Measurements from ENCODE around the gene NCKAP5.

The NCKAP5 gene

DNA sequence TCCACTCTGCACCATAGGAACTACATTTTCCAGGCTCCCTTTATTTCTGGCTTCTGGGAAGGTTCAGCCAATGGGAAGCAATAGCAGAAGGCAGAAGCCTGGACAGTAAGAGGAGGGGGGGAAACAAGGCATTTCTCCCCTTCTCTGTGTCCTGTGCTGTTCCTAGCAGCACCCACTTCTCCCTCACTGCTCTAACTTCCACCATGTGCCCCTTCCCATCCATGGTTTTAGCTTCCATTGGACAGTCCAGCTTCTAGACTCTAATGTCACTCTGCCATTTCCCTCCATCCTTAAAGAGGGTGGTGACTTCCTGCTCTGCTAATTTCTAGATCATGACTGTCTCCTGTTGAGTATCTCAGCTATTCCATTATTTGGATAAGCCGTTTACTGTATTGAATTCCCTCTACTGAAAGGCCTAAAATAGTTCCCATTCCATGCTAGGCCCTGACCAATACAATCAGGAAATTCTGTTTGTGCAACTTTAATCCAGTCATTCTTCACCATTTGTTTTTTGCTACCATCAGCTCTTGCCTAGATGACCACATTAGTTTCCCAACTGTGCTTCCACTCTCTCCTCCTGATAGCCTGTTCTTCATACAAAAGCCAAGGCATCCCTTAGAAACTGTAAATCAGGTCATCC lies 877.5 kb downstream of the NCKAP5 start:
- no peak overlapping the region for H3K4me3 ChIP-seq (ENCODE audit: low read depth, low read length)
- TF ChIP-seq, protein P1, sequence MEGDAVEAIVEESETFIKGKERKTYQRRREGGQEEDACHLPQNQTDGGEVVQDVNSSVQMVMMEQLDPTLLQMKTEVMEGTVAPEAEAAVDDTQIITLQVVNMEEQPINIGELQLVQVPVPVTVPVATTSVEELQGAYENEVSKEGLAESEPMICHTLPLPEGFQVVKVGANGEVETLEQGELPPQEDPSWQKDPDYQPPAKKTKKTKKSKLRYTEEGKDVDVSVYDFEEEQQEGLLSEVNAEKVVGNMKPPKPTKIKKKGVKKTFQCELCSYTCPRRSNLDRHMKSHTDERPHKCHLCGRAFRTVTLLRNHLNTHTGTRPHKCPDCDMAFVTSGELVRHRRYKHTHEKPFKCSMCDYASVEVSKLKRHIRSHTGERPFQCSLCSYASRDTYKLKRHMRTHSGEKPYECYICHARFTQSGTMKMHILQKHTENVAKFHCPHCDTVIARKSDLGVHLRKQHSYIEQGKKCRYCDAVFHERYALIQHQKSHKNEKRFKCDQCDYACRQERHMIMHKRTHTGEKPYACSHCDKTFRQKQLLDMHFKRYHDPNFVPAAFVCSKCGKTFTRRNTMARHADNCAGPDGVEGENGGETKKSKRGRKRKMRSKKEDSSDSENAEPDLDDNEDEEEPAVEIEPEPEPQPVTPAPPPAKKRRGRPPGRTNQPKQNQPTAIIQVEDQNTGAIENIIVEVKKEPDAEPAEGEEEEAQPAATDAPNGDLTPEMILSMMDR (IDR thresholded peaks at IDR 0.05; ENCODE audit: low read depth, low read length), result no peak

DNA sequence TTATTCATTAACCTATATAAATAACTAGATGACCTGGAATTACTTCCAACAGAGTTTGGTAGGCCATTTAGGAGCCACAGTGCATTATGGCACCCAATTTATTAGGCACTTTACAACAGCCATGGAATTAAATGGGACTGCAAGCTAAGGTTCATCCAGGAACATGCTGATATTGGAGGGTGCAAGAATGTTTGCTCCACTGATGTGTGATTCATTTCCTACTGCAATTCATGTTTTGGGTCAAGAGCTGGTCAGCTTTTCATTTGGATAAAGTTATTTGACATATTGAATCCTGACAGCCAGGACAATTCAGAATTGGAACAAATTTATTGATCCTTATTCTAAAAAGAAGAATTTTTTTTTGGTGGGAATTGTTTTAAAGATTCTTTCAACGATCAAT lies 886.5 kb downstream of the NCKAP5 start:
- TF ChIP-seq, protein P1 (IDR thresholded peaks at IDR 0.05; ENCODE audit: low read depth, low read length), result no peak
- H3K4me3 ChIP-seq (ENCODE audit: low read depth, low read length), result no peak overlapping the region

DNA sequence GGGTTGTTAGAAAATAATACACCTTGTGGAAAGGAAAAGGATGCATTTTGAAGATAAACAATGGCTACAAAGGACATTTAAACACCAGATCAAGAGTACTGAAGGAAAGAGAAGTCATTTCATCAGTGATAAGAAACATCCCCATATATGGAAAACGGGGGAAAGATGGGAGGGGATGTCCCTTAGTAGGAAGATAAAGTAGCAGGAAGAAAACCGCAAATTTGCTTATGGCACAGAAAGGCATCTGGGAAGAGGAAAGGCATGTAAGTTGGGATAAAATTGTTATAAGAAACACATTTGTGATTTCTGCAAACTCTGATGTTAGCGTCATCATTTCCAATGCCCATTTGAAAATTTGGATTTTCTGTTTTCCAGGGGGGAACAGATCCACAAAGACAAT lies 887.7 kb downstream of the NCKAP5 start:
- H3K4me3 ChIP-seq (ENCODE audit: low read depth, low read length), result no peak overlapping the region
- TF ChIP-seq, protein P1 (IDR thresholded peaks at IDR 0.05; ENCODE audit: low read depth, low read length), result no peak

DNA sequence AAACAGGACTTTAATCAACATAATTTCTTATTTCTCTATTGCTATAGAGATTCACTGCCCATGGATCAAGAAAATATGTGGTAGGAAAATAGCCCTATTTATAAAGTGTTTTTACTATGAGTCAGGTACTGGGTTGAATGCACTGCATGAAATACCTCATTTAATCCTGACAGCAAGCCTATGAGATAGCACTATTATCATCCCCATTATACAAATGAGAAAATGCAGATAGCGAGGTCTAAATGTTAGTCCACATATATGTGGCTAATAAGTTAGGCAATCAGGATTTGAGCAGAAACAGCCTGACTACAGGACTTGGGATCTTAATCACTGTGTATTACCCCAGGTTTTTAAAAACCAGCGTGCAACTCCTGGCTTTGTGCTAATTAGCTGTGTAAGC lies 889.8 kb downstream of the NCKAP5 start:
- no peak overlapping the region for H3K4me3 ChIP-seq (ENCODE audit: low read depth, low read length)

DNA sequence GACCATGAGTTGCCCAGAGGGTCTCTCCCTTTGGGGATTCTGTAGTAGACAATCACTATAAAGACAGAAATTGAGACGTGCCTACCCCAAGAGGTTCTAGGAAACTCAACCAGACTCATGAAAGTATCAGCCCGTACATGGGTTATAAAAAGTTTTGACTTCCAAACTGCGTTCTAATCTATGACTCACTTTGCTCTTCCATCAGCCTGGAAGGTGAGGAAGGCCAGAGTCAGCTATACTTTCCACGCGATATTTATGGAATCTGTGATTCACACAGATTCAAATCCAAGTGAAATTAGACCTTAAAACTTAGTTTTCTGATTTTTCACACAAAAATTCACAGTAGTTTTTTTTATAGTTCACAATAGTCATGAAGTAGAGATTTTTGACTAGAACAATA lies 890.6 kb downstream of the NCKAP5 start:
- no peak overlapping the region for H3K4me3 ChIP-seq (ENCODE audit: low read depth, low read length)
- TF ChIP-seq, protein P1 (IDR thresholded peaks at IDR 0.05; ENCODE audit: low read depth, low read length), result no peak

More for the DNA sequence above, 889.8 kb downstream of the NCKAP5 start:
- TF ChIP-seq, protein P1 (IDR thresholded peaks at IDR 0.05; ENCODE audit: low read depth, low read length), result no peak

DNA sequence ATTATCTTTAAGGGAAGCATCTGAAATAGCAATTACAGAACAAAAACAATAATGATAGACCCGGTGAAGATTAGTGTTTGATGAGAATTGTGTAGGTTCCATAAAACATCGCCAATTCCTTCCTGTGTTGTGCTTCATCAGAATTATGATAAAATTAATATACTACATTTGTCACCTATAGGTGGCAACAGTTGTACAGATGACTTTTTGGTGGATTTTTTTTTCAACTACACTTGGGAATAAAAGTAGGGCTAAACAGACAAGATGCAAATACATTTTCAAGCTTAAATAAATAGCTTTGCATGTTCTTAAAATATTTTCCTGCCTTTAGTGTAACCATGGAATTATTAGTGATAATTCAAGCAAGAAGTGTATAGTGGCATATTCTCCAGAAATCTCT lies 891.3 kb downstream of the NCKAP5 start:
- TF ChIP-seq, protein P1 (IDR thresholded peaks at IDR 0.05; ENCODE audit: low read depth, low read length), result no peak
- no peak overlapping the region for H3K4me3 ChIP-seq (ENCODE audit: low read depth, low read length)

DNA sequence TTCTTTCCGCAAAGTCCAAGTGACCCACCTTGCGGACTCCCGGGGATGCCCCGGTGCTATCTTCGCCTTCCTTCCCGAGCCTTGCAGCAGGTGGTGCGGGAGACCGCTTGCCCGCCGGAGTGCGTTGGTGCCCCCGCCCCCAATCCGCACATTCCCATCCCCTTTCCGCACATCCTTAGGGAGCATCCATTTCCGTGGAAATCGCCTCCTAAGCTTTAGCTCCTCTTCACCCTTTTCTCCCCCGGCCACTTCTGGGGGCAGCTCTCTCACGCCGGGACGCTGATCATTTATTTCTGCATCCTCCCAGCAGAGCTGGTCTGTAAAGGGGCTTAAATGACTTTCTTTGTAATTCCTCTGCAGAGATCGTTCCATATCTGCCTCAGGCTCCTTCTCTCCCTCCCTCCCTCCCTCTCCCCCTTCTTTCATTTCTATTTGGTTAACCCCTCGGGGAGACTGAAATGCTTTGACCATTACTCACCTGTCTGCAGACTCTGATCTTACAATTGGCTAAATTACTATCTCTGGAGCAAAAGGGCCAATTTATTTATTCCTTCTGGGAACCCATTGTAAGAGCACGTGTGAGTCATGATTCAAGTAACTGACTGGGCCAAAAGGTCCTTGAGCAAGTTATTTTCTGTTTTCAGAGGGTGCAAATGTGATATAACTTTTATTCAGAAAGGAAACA lies 897.0 kb downstream of the NCKAP5 start:
- H3K4me3 ChIP-seq (ENCODE audit: low read depth, low read length), result peak overlapping the region; percentile 82
- TF ChIP-seq, protein P1 (IDR thresholded peaks at IDR 0.05; ENCODE audit: low read depth, low read length), result no peak
